OCI-LY7 (cell line): ENCODE results near the gene ZNF175. TPM values are rescaled to one million over a fixed set of nuclear protein-coding genes. Genes with fewer than 3 reads are reported as not detected.

Source experiments
- BruUV-seq: library from RNA; stranded (reverse); fragments of 400-500 nt; replicated peaks from 2 replicates; lab custom pipeline; 2021; lab: Mats Ljungman, UMichigan
- CTCF ChIA-PET: fragments of 300-600 bp; sonication (Branson Sonifier 250); formaldehyde crosslinking; loops from one replicate; lab custom pipeline; 2022; ENCODE audit warnings: antibody characterized with exemption; ENCODE audit not compliant: unreplicated experiment; lab: Charles Lee
- POLR2A ChIA-PET: fragments of 300-600 bp; sonication (Branson Sonifier 250); formaldehyde crosslinking; loops from one replicate; lab custom pipeline; 2022; ENCODE audit warnings: antibody characterized with exemption; lab: Charles Lee
- DNase-seq: peaks from one replicate; pipeline ENCODE4 v3.0.0-alpha.2; 2015; ENCODE audit warnings: low spot score
- H2AFZ ChIP-seq: fragments of 200-600 bp; sonication (generic), shearing (Covaris generic); 2 replicates; pipeline ENCODE4 v1.6.1; 2014; ENCODE audit warnings: mild to moderate bottlenecking, antibody characterized with exemption, low read length, moderate library complexity
- H3K27ac ChIP-seq: fragments of 200-600 bp; sonication (generic); 2 replicates; pipeline ENCODE4 v1.5.1; 2014; ENCODE audit warnings: mixed run types, low read depth, mild to moderate bottlenecking, moderate library complexity, low read length, inconsistent platforms; ENCODE audit not compliant: poor library complexity, severe bottlenecking
- H3K36me3 ChIP-seq: fragments of 200-600 bp; sonication (generic); 2 replicates; pipeline ENCODE4 v1.6.1; 2014; ENCODE audit warnings: mild to moderate bottlenecking, antibody characterized with exemption, low read length, moderate library complexity, mixed read lengths; ENCODE audit not compliant: insufficient read depth
- H3K4me1 ChIP-seq: fragments of 200-600 bp; sonication (generic); 2 replicates; pipeline ENCODE4 v1.5.1; 2014; ENCODE audit warnings: mild to moderate bottlenecking, low read length; ENCODE audit not compliant: insufficient read depth, poor library complexity, severe bottlenecking
- H3K4me2 ChIP-seq: fragments of 200-600 bp; sonication (generic); 2 replicates; pipeline ENCODE4 v1.6.1; 2014; ENCODE audit warnings: mild to moderate bottlenecking, low read length
- H3K4me3 ChIP-seq: fragments of 200-600 bp; sonication (generic); 2 replicates; pipeline ENCODE4 v1.5.1; 2014; ENCODE audit warnings: mild to moderate bottlenecking, low read depth, low read length; ENCODE audit not compliant: poor library complexity, severe bottlenecking
- H3K79me2 ChIP-seq: fragments of 200-600 bp; sonication (generic); 2 replicates; pipeline ENCODE4 v1.6.1; 2016; ENCODE audit warnings: low read depth, mild to moderate bottlenecking, low read length, moderate library complexity, mixed read lengths; ENCODE audit not compliant: insufficient read depth
- H3K9me2 ChIP-seq: fragments of 200-600 bp; sonication (generic); 2 replicates; pipeline ENCODE4 v1.6.1; 2016; ENCODE audit warnings: mild to moderate bottlenecking, low read length, mixed read lengths; ENCODE audit not compliant: insufficient read depth
- H3K9me3 ChIP-seq: fragments of 200-600 bp; sonication (generic); 2 replicates; pipeline ENCODE4 v1.6.1; 2014; ENCODE audit warnings: mild to moderate bottlenecking, mixed run types, low read length, mixed read lengths
- H4K20me1 ChIP-seq: fragments of 200-600 bp; sonication (generic); 2 replicates; pipeline ENCODE4 v1.6.1; 2014; ENCODE audit warnings: mild to moderate bottlenecking, antibody characterized with exemption, low read length, moderate library complexity, mixed read lengths; ENCODE audit not compliant: insufficient read depth
- CTCF ChIP-seq: fragments of 200-600 bp; sonication (generic); conservative IDR thresholded peaks from 2 replicates; pipeline ENCODE4 v1.5.1; 2014; ENCODE audit warnings: mild to moderate bottlenecking, antibody characterized with exemption, low read length, moderate library complexity, mixed read lengths
- EZH2phosphoT487 ChIP-seq: fragments of 200-600 bp; sonication (generic); IDR thresholded peaks from 2 replicates; pipeline ENCODE4 v1.6.1; 2018; ENCODE audit warnings: low read depth, borderline replicate concordance, mild to moderate bottlenecking, mixed run types, antibody characterized with exemption, low read length, moderate library complexity, mixed read lengths
- intact Hi-C: fragments of 100-400 bp; cut with micrococcal nuclease; formaldehyde crosslinking; loops from one replicate; pipeline ENCODE4 v1.10.0; 2022; ENCODE audit not compliant: unreplicated experiment
- total RNA-seq, 2 experiments: library from RNA; depleted of rRNA in 1 of 2; stranded (reverse); fragments of >200 nt in 1 of 2; shearing (Covaris generic) in 1 of 2; gene quantifications; 2 replicates each; pipeline ENCODE4 v1.2.3, GENCODE V29; 2014 to 2022

ZNF175 gene
- total RNA-seq, 2 experiments from 2014 or later = 3.5 to 10.4 TPM

GRCh38 chr19:51539821-51540366, 31.2 kb upstream of the ZNF175 start:
- Histone ChIP-seq H3K27ac (no peak overlapping the region), H3K4me2 (no peak overlapping the region), H4K20me1 (no peaks in the 10 kb centered on the region), H2AFZ (no peak overlapping the region), H3K9me3 (no peaks in the 10 kb centered on the region), H3K4me1 (no peaks in the 10 kb centered on the region), H3K9me2 (no peaks in the 10 kb centered on the region), H3K4me3 (no peak overlapping the region), H3K79me2 (no peaks in the 10 kb centered on the region), H3K36me3 (no peaks in the 10 kb centered on the region)
- TF ChIP-seq CTCF (no peak), EZH2phosphoT487 (no peak)
- ChIA-PET POLR2A (interaction anchor here (0.6 kb wide), 1 partner anchor 10 kb away, joined by 5 read pairs; no protein-coding TSS in a partner anchor), CTCF (no interaction called here)
- DNase-seq = no peak
- intact Hi-C loops = no loop called here
- no TSS peak for BruUV-seq

- Histone ChIP-seq H3K4me2 (no peak overlapping the region), H3K9me2 (no peaks in the 10 kb centered on the region), H3K9me3 (no peaks in the 10 kb centered on the region), H3K79me2 (no peaks in the 10 kb centered on the region), H3K4me1 (no peaks in the 10 kb centered on the region), H4K20me1 (no peaks in the 10 kb centered on the region), H2AFZ (no peak overlapping the region), H3K27ac (no peak overlapping the region), H3K36me3 (no peaks in the 10 kb centered on the region), H3K4me3 (no peak overlapping the region)
- no TSS peak for BruUV-seq
- ChIA-PET CTCF (no interaction called here), POLR2A (no interaction called here)
- intact Hi-C loops = no loop called here
- TF ChIP-seq CTCF (no peak), EZH2phosphoT487 (no peak)
- DNase-seq = no peak
Measured at GRCh38 chr19:51541458-51542357, 29.4 kb upstream of the ZNF175 start.

- no peaks in the 10 kb centered on the region for H3K9me2 ChIP-seq
- no peak overlapping the region for H3K4me2 ChIP-seq
- no peaks in the 10 kb centered on the region for H4K20me1 ChIP-seq
- intact Hi-C loops = no loop called here
- ChIA-PET POLR2A (no interaction called here), CTCF (no interaction called here)
- no peak for DNase-seq
- no peak overlapping the region for H3K4me3 ChIP-seq
- no peaks in the 10 kb centered on the region for H3K36me3 ChIP-seq
- H3K27ac ChIP-seq = no peak overlapping the region
- no peaks in the 10 kb centered on the region for H3K9me3 ChIP-seq
- H3K79me2 ChIP-seq = no peaks in the 10 kb centered on the region
- BruUV-seq = no TSS peak
- H2AFZ ChIP-seq = no peak overlapping the region
- no peak for TF ChIP-seq CTCF
- TF ChIP-seq EZH2phosphoT487 = no peak
- no peaks in the 10 kb centered on the region for H3K4me1 ChIP-seq
Measured at GRCh38 chr19:51542699-51543098, 28.4 kb upstream of the ZNF175 start.
